KMS-11 (cell line): Measurements from ENCODE around the gene SHOC2.

Experiments used
- H2AFZ ChIP-seq: fragments of 200-600 bp; sonication (generic); 2 replicates; pipeline ENCODE4 v1.6.1; 2016; ENCODE audit warnings: antibody characterized with exemption, mixed run types, low read depth
- H3K27ac ChIP-seq: fragments of 200-600 bp; sonication (generic); 2 replicates; pipeline ENCODE4 v1.6.1; 2016; ENCODE audit warnings: mild to moderate bottlenecking, mixed run types
- H3K27me3 ChIP-seq: fragments of 200-600 bp; sonication (generic); 2 replicates; pipeline ENCODE4 v1.6.1; 2017; ENCODE audit warnings: mild to moderate bottlenecking, low read depth, mixed run types, moderate library complexity; ENCODE audit not compliant: insufficient read depth
- H3K36me3 ChIP-seq: fragments of 200-600 bp; sonication (generic); 2 replicates; pipeline ENCODE4 v1.6.1; 2017; ENCODE audit warnings: mild to moderate bottlenecking, mixed run types; ENCODE audit not compliant: insufficient read depth
- H3K4me1 ChIP-seq: fragments of 200-600 bp; sonication (generic); 2 replicates; pipeline ENCODE4 v1.6.1; 2016; ENCODE audit warnings: mild to moderate bottlenecking, low read depth, mixed run types; ENCODE audit not compliant: poor library complexity, severe bottlenecking
- H3K4me2 ChIP-seq: fragments of 200-600 bp; sonication (generic); 2 replicates; pipeline ENCODE4 v1.7.0; 2016; ENCODE audit warnings: mild to moderate bottlenecking, mixed run types
- H3K4me3 ChIP-seq: fragments of 200-600 bp; sonication (generic); IDR thresholded peaks from 2 replicates; pipeline ENCODE4 v1.6.1; 2017; ENCODE audit warnings: low read depth, low read length, mixed read lengths; ENCODE audit not compliant: insufficient read depth
- H3K79me2 ChIP-seq: fragments of 200-600 bp; sonication (generic); 2 replicates; pipeline ENCODE4 v1.6.1; 2016; ENCODE audit warnings: low read depth, mixed run types; ENCODE audit not compliant: insufficient read depth
- H3K9ac ChIP-seq: fragments of 200-600 bp; sonication (generic); 2 replicates; pipeline ENCODE4 v1.6.1; 2016; ENCODE audit warnings: mild to moderate bottlenecking, mixed run types
- H4K20me1 ChIP-seq: fragments of 200-600 bp; sonication (generic); 2 replicates; pipeline ENCODE4 v1.6.1; 2016; ENCODE audit warnings: mild to moderate bottlenecking, mixed run types; ENCODE audit not compliant: insufficient read depth
- TF ChIP-seq, protein P1 (sequence below): fragments of 200-600 bp; sonication (generic); conservative IDR thresholded peaks from 2 replicates; pipeline ENCODE4 v1.6.1; 2017; ENCODE audit warnings: low read depth, mild to moderate bottlenecking, antibody characterized with exemption, low read length, moderate library complexity, mixed read lengths

SHOC2 gene

DNA sequence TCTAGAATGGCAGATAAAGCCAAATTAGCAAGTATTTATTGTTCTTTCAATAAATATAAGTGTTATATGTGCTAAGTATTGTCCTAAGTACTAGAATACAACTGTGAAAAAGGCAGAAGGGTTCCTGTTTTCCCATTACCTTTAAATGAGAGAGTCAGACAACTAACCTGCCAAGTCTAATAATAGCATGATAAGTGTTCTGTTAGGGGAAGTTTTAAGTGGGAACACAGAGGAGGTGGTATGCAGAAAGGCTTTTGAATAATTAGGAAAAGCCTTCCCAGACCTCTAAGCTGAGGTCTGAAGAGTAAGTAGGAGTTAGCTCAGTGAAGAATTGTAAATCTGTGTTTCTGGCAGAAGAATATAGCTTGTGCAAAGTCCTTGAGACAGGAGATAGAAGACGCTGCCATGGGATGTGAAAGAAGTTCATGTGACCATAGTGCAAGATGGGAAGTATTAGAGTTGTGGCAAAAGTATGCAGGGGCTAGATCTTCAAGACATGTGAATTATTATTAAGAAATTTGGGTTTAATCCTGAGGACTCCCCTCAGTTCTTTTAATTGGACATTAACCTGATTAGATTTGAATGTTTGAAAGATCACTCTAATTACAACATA, 12.5 kb downstream of the SHOC2 start:
- Histone ChIP-seq H3K27me3 (no peaks in the 10 kb centered on the region), H3K4me3 (no peak overlapping the region), H3K79me2 (peaks cover 100% of the 10 kb centered on the region), H3K27ac (no peak overlapping the region), H3K9ac (no peak overlapping the region), H4K20me1 (peaks cover 39% of the 10 kb centered on the region), H3K36me3 (no peaks in the 10 kb centered on the region), H3K4me1 (peaks cover 53% of the 10 kb centered on the region), H2AFZ (no peak overlapping the region), H3K4me2 (no peak overlapping the region)
- TF ChIP-seq, protein P1, sequence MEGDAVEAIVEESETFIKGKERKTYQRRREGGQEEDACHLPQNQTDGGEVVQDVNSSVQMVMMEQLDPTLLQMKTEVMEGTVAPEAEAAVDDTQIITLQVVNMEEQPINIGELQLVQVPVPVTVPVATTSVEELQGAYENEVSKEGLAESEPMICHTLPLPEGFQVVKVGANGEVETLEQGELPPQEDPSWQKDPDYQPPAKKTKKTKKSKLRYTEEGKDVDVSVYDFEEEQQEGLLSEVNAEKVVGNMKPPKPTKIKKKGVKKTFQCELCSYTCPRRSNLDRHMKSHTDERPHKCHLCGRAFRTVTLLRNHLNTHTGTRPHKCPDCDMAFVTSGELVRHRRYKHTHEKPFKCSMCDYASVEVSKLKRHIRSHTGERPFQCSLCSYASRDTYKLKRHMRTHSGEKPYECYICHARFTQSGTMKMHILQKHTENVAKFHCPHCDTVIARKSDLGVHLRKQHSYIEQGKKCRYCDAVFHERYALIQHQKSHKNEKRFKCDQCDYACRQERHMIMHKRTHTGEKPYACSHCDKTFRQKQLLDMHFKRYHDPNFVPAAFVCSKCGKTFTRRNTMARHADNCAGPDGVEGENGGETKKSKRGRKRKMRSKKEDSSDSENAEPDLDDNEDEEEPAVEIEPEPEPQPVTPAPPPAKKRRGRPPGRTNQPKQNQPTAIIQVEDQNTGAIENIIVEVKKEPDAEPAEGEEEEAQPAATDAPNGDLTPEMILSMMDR: no peak

DNA sequence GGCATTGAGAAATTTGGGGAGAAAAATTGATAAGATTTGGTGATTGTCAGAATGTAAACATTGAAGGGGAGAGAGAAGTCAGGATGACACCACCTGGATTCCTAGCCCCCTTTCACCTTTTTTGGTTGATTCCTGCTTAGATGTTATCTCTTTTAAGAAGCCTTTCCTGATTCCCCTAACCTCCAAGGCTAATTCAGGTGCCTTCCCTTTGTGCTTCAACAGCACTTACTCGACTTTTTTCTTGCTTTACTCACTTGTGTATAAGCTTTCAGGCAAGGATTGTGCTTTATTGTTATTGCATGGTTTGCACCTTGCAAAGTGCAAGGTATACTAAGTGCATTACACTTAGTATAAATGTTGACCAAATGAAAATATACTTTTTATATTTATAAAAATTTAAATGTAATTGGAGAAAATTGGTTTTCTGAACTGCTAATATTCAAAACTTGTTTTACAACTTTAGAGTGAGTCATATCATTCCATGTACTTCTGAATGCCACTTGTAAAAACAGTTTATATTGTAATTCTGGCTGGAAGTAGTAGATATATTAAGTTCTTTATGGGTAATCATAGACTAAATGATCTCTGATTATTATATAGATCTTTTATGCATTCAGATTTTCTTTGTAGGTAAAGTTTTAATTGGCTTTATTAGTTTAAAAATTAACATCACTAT, 13.2 kb downstream of the SHOC2 start:
- Histone ChIP-seq H4K20me1 (peaks cover 39% of the 10 kb centered on the region), H3K27ac (no peak overlapping the region), H3K9ac (no peak overlapping the region), H3K27me3 (no peaks in the 10 kb centered on the region), H3K4me2 (no peak overlapping the region), H3K79me2 (peaks cover 98% of the 10 kb centered on the region), H3K4me3 (no peak overlapping the region), H3K4me1 (peaks cover 46% of the 10 kb centered on the region), H3K36me3 (no peaks in the 10 kb centered on the region), H2AFZ (no peak overlapping the region)
- TF ChIP-seq, protein P1: no peak

DNA sequence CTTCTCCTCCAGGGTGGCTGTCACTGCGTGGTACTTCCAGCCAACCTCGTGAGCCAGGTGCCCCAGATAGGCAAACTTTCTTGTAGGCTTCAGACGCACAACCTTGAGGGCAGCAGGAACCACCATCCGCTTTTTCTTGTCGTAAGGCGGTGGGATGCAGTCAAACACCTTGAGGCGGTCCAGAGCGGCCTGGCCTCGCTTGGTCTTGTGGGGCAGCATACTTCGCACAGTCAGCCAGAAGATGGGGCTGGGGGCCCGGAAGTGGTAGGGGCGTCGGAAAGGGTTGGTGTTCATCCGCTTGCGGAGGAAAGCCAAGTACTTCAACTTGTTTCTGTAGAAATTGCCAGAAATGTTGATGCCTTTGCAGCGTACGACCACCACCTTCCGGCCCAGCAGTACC, 17.4 kb downstream of the SHOC2 start:
- no peak overlapping the region for H3K9ac ChIP-seq
- H3K4me1 ChIP-seq: peaks cover 11% of the 10 kb centered on the region
- H3K27ac ChIP-seq: no peak overlapping the region
- no peak overlapping the region for H3K4me2 ChIP-seq
- H4K20me1 ChIP-seq: peaks cover 24% of the 10 kb centered on the region
- H2AFZ ChIP-seq: no peak overlapping the region
- peaks cover 98% of the 10 kb centered on the region for H3K79me2 ChIP-seq
- no peak overlapping the region for H3K4me3 ChIP-seq
- TF ChIP-seq, protein P1: no peak
- H3K36me3 ChIP-seq: no peaks in the 10 kb centered on the region
- no peaks in the 10 kb centered on the region for H3K27me3 ChIP-seq

DNA sequence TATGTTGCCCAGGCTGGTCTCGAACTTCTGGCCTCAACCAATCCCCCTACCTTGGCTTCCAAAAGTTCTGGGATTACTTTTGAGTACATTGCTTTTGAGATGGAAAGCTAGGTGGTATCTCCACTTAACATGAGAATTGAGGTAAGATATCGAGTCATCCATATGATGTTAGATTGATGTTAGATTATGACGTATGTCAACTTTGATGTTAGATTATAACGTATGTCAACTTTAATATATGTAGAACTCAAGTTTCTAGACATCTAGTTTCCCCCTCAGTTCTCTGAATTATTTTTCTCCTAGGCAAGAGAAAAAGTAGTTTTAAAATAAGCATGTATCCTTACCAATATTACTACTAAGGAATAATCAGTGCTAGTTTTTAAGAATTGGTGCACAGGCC, 20.0 kb downstream of the SHOC2 start:
- no peak overlapping the region for H2AFZ ChIP-seq
- TF ChIP-seq, protein P1: no peak
- no peak overlapping the region for H3K4me3 ChIP-seq
- no peaks in the 10 kb centered on the region; the same call in 1 of the 2 replicates for H3K36me3 ChIP-seq
- no peak overlapping the region for H3K4me2 ChIP-seq
- H4K20me1 ChIP-seq: peaks cover 12% of the 10 kb centered on the region
- no peak overlapping the region for H3K27ac ChIP-seq
- no peak overlapping the region for H3K9ac ChIP-seq
- H3K27me3 ChIP-seq: no peaks in the 10 kb centered on the region
- peaks cover 97% of the 10 kb centered on the region for H3K79me2 ChIP-seq
- no peaks in the 10 kb centered on the region for H3K4me1 ChIP-seq
